ENCODE measurements around the gene MET.
A peak's percentile ranks its signal among the peaks of the same experiment; 100 is the strongest.

The MET gene

DNA sequence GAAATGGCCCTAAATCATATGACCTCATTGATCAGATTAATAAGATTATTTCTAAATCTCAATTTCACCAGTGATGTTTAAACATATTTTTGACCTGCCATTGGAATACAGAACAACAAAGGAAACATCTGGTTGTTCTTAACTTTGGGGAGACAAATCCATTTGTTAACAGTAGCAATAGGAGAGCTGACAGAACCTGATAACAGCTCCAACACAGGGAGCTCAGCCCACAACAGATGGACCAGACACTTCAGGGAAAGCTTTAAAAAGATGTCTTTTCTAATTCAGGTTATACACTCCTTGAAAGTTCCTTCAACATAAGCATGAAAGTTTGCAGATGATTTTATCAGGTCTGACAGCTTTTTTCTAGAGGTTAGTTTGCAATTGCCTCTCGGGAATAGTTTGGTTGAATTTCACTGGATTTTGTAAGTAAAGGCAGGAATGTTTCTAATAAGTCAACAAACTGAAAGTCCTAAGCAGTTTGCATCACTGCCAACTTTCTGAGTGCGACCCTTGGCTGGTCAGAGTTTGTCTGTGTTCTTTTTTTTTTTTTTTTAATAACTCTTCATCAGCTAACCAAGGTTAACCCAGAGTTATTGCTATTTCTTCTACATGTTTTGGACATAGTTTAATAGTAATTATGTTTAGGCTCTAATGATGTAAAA is 6.5 kb upstream of the MET start:
- no peak for DNase-seq

DNA sequence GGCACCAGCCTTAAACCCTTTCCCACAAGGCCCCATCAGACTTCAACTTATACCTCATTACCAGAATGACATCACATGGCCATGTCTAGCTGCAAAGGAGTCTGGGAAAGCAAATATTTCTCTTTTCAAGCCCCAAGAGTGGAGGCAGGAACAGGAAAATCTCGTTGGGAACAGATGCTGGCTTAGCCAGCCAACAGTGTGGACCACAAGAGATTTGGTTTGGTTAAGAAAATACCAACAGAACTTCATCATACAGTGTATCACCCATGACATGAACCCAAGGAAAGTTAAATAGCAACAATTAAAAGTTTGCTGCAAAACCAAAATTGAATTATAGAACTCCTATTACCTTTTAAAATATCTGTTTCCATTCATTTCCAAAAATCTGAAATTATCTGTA is 2.2 kb upstream of the MET start:
- no peak for DNase-seq

DNA sequence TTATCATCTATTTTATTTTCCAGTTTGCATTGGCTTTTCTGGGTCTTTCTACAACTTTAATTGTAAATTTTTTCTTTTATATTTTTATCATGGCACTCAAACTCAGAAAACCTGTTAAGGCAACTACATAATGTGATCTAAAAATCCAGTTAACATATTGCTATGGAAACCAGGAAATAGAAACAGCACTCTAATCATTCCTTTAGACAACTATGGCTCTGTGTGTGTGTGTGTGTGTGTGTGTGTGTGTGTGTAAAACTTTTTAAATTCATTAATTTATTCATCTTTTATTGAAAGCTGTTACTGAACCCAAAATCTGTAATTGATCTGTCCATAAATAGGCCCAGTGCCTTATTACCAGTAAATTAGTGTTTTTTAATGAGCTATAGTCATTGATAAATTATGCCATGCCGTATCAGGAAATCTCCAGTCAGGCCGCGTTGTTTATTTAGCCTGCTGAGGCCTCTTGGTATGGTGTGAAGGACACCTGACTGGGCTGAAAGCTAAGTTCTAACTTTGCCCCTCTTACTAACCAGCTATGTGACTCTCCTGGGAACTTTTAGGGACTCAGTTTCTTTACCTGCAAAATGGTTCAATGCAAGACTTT is 1.5 kb upstream of the MET start:
- DNase-seq: no peak

DNA sequence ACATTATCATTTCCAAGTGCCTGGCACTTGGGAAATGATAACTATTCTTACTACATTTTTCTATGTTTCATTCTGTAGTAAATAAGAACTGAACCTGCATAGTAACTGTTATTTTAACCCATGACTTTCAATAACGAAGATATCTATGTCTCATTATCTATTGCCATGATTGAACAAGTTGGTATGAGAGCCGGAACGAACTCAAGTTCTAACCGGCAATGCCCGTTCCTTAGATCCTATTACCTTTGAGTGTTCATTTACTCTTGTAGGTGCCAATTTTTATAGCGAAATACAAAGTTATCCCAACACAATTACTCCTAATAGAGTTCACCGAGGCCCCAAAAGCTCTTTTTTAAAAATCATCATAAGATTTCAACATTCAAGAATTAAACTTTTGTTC is 885 bp upstream of the MET start:
- no peak for DNase-seq

DNA sequence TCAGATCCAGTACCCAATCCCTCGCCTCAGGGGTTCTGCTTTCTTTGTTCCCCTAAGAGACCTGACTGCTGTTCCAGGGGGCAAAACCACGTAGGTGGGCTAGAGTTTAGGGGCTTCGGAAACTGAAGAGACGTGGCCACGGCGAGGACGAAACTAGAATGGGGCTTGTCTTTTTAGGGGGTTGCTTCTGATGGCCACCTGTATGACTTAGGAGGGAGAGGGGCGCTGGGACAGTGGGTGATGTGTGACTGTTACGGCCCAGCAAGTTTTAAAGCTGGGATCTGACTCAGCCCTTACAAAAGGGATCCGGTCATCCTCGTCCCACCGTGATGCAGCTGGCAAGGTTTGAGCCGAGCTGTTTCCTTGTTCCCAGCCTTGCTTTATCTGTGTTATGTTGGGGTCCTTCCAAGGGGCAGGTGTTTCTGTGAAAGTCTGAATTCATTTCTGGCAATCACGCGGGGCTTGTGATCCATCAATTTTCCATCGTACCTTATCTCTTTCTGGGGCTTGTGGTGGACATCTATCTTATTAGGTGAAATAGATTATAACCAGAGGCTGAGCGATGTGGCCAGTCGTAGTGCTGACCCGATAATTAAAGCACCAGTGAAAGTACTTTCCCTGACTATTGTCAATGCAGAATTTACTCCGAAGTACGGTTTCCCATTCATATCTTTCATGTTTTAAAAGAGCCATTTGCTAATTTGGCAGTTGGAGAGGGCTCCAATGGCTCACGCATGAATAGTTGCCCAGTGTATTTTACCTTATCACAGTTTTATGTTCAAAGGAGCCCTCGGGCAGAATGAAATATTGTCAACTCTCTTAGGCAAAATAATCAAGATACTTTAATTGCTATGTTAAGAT is 830 bp downstream of the MET start:
- DNase-seq: no peak

DNA sequence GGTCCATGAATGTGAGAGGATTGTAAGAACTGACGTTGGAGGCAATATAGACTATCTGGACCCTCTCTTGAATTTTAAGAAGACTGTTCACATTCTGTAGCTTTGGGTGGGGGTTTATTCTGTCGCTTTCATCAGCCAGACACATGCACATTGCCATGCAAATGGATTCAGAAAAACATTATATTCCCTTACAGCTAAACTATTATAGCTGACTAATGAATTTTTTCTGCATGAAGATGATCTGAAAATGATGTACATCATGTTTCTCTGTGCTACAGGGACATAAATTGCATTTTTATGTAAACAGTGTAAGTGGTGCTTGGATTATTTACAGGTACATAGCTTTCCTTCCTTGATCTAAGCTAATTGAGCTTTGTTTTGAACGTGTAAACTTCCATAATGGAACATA is 1.5 kb downstream of the MET start:
- no peak for DNase-seq

DNA sequence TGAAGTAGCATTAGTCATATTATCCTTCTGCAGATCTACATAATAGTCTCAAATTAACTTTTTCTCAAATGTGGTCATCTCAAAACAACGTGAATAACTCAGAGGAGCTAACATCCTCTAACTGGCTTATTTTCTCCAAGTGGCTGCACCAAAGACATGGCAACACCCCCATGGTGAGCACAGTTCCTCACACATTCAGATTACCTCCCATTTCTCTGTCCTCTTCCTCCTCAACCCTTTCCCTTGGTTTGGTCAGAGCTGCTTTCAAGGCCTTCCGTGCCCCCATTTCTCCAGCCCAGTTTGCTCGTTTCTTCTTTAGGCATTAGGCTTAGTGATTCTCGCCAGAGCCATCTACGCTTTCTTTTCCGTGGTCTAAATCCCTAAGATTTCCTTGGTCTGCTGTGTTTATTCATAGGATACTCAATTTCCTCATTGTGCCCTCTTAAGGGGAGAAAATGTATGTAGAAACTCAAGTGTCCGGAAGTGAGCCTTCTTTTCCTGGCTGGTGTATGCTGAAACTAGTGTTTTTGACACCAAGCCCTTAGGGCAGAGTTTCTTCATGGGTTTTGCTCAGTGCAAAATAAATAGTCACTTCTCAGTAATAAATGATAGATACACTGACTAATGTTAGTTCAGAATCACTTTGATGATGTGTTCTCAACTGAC is 2.6 kb downstream of the MET start:
- DNase-seq: no peak

DNA sequence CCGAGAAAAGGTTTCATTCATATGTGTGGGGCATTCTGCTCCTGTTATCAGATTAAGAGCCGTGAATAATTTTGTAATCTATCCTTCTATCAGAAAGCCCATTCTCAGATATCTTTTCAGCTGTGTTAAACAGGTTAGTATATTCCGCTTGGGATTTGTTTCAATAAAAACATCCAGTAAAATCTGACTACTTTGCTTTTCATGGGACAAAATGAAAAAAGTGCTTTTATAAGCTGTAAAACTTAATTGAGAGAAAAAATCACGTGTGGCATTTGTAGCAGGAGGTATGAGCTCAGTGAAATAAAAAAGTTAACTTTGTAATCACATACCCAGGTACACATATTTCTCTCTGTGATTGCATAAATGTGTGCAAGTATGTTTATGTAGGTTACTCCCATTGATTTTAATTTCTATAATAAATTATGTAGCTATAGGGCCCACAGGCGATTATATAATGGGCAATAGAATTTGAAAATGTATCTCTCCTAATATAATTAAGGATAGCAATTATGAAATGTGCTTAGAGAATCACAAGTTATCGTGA is 3.9 kb downstream of the MET start:
- no peak for DNase-seq

DNA sequence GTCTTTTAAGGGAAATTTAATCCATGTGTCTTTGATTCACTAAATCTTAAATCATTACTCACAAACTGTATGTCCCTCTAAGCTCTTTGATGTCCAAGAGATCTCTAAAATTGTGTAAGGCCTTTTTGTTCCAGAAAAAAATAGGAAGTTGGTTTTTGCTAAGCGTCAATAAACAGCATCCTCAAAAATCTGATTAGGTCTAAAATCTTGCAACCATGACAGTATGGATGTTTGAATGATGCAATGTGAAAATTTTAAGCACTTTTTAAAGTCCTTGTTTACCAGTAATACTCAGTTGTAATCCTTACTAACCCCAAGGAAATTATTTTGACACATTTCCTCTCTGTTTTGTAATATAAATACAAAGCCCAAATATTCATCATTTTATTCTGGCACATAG is 6.8 kb downstream of the MET start:
- peak; percentile 59 for DNase-seq

DNA sequence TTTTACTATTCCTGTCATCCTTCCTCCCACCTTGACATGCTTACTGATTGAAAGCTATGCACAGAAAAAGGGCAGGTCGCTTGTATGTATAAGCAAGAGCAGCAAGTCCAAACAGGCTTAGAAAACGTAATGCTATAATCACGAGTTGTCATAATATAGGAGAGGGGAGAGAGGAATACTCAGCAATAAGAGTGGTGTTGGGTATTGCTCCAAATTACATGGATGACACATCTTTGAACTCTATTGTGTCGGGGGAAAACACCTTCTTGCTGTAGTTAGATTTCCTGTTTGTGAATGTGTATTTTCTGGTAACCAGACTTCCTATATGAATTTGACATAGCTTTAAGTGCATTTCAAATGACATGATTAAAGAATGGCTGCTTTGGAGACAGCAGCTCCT is 7.5 kb downstream of the MET start:
- peak; percentile 9 for DNase-seq

DNA sequence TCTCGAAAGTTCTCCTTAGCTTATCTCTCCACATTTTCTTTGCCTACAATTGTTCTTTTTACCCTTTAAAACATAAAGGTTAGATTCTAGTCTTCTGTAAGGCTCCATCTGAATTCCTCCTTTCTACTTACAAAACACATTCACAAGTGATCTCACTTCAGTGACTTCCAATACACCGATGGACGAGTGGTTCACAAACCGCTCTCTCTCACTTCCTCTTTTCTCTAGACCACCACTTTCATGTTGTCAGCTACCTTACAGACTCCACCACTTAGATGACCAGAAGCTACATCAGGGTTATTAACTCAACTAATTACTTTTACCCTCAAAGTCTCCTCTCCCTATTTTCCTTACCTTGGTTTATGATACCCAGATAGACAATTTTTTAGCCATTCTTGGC is 11.8 kb downstream of the MET start:
- peak; percentile 23 for DNase-seq

DNA sequence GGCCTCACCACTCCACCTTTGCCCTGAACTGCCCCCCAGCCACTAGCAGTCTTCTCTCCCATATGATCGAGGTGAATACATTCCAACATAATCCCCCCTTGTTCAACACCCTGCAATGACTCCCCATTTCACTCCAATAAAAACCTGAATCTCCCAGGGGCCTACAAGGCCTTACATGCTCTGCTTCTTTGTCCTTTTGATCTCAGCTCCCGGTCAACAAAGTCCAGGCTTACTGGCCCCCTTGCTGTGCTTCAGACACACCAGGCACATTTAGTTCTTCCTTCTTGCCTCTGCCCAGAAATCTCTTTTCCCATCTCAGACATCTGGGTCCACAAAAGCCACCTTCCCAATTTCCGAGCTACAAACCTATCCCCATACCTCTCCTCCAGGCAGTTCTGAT is 14.0 kb downstream of the MET start:
- DNase-seq: no peak

DNA sequence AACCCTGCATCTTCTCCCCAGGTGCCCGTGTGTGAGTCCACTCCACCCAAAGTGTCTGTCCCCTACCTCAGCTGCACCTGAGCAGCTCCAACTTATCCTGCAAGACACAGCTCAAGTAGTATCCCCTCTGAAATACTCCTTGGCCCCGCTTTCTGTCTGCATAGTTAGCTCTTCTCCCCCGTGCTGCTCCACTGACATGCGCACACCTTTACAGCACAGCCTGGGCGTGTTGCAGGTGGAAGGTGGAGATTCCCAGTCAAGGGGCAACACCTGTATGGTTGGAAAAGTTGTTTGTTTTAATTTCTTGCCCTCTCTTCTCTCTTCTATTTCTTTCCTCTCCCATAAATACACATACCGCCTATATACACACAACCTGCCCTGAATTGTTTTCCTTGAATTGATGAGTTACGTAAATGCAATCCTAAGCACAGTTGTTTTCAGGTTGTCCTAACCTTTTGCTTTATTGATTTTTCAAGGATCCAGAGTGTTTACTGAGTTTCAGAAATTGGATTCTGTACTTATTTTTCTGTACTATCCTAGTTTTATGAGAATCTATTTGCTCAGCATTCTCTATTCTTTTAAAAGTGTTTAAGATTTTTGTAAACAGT is 14.9 kb downstream of the MET start:
- DNase-seq: no peak

DNA sequence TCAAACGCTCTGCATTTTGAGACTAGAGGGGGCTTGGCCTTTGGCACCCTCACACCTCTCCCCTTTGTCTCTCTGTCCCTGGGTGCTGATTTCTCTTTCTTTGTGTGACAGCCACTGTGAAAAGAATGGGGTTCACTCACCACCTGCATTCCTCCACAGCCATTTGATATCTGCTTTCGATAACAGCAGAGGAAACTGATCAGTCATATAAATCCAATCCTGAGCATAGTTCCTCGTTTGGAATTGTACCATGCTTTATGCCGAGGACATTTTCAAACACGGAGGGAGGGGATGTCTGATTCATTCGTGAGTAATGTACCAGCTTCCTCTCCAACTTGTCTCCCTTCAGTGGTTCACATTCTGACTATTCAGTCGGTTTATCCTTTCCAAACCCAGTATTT is 15.8 kb downstream of the MET start:
- peak; percentile 10 for DNase-seq

DNA sequence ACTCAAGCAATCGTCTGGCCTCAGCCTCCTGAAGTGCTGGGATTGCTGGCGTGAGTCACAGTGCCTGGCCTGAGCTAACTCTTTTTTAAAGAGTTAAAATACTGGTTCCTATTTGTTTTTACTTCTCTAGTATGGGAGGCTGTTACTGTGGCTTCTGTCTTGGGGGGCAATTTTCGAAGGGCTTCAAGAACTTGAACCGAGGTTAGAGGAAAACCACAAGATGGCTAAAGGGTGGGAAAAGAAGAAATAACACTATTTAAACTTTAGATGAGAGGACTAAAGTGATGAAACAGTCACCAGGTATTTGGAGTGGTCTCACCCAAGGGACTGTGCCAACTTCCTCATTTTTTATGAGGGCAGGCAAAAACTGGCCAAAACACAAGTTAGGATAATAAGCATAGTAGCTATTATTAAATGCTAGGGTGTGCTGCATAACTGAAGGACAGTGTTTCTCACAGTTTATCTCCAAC is 17.8 kb downstream of the MET start:
- DNase-seq: no peak

DNA sequence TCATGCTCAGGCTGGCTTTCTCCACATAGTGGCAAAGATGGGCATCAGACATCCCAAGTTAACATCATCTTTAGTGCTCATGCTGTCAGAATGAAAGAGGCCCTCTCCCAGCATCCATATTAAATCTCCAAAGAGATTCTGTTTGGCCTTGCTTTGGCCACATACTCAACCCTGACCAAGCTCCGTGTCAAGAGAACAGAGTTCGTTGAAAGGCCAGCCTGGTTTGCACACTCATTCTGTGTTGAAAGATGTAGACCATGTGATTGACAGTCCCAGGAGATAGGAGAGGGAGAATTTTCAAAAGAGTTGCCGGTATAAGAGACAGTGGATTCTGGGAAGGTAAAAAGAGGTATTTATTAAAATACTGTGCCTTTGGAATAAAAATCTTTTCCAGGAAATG is 19.7 kb downstream of the MET start:
- no peak for DNase-seq

DNA sequence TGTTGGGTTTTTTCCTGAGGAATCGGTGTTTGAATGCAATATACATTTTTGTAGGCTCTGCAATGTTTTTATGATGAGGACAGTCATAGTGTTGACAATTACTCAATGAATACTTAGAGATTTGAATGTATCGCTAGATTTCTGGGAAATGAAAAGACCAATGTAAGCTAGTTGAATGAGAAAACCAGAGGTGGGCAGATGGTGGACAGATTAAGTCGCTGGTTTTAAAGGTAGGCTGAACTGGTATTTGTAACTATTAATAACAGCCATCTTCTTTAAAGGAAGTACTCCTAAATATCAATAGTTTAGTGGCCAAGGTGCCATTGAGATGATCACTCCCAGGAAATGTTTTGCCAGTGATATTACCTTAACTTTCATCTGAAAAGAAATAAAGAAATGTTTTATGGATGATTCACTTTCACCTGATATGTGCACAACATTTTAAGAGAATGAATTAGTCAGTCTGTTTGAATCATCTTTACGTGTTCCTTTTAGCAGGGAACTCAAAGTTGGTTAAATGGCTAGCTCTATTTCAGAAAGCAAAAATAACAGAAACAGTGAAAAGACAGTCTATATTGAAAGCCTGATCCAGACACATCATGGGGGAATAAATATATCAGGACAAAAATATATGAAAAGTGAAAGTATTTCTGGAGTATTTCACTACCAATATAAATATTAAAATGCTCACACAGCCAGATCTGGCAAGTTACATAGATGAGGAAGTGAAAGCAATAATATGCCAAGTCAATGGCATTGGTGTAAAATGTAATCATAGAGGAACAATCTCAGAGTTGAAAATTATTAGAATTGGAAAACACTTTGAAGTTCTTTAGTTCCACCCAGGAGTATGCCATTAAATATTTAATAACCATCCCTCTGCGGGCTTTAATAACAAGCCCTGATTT is 20.7 kb downstream of the MET start:
- DNase-seq: peak; percentile 77

DNA sequence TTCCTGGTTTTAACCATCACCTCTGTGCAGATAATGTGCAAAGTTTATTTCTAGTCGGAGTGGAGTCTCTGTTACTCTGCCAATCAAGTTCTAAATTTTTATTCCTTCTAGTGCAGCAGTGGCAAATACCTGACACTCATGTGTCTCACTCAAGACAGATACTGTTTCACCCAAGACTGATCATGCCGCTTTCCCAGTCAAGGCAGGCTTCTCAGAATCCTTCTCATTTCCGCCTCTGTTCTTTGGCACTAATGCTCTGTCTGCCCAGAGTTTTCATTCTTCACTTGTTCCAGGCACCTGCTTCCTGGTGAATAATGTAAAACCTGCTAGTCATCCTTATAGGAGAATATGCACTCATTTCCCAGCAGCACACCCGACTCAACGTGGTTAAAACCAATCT is 24.7 kb downstream of the MET start:
- DNase-seq: no peak

DNA sequence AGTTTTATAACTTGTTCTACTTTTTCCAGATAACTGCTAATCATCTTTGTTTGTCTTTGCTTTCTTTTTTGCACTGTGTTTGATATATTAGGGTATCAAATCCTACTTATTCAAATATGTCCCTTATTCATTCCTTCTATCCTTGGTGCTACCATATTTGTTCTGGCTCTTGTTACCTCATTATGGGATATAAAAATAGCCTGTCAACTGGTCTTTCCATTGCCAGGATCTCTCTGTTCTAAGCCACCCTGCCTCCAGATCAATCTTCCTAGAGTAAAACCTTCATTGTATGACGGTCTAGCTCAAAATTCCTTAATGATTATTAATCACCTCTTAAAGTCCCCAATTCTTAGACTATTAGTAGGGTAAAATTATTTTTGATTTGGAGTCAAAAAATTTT is 25.2 kb downstream of the MET start:
- no peak for DNase-seq

DNA sequence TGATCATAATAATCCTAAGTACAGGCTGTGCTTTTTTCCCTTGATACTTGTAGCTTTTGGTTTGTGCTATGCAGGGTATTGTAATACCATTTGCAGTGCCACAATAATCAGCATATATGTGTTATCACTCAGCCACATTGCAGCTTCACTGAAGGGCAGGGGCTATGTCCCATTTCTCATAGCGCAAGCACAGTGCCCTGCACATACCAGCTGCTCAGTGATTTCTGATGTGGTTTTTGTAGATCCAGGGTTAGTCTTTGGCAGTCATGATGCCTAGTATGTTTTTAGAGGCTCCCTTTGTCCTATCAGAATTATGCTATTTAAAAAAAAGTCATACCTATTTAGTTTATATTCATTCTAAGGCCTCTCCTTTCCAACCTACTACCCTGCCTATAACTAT is 25.8 kb downstream of the MET start:
- DNase-seq: no peak

DNA sequence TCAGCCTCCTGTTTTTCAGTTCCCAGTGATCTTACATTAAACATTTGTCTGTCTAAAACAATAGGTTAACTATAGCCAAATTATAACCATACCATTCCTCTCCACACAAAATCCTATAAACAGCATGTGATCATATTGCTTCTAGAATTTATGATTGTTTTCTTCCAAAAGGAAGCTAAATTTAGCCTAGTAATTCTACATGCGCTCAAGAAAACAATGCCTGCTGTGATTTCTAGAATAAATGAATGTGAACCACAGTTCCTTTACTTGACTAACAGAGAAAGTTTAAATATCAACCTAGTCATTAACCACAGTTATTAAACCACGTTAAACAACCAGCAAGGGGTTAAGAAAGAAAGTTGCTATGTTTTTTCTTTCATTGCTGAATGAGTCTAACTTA is 26.4 kb downstream of the MET start:
- DNase-seq: no peak
